Transverse colon (tissue), 4 donors: ENCODE results near the gene EFCAB10.

ENCODE experiments used
- EP300 ChIP-seq: sonication (generic); formaldehyde crosslinking; IDR thresholded peaks from one replicate; pipeline ENCODE4 v1.6.1; 2017; ENCODE audit warnings: antibody characterized with exemption, low read depth
- POLR2A ChIP-seq: fragments of 450-650 bp; IDR thresholded peaks from one replicate; pipeline ENCODE4 v1.6.1; 2016; ENCODE audit warnings: antibody characterized with exemption, mild to moderate bottlenecking, moderate library complexity
- POLR2AphosphoS5 ChIP-seq, 3 donors: sonication (generic); formaldehyde crosslinking; IDR thresholded peaks; one replicate each; pipeline ENCODE4 v1.6.1; 2016; ENCODE audit warnings: antibody characterized with exemption in 3 of 3
- TF ChIP-seq, protein P1 (sequence below), 5 experiments: fragments of 200-600 bp in 3 of 5; fragments of 450-650 bp in 2 of 5; sonication (generic) in 3 of 5; IDR thresholded peaks; 1 replicate in 2 of 5; 2 replicates in 3 of 5; pipeline ENCODE4 v1.5.1; 2016 to 2017; ENCODE audit warnings: antibody characterized with exemption in 5 of 5, inconsistent platforms in 3 of 5, mild to moderate bottlenecking in 2 of 5, moderate library complexity in 1 of 5

DNA sequence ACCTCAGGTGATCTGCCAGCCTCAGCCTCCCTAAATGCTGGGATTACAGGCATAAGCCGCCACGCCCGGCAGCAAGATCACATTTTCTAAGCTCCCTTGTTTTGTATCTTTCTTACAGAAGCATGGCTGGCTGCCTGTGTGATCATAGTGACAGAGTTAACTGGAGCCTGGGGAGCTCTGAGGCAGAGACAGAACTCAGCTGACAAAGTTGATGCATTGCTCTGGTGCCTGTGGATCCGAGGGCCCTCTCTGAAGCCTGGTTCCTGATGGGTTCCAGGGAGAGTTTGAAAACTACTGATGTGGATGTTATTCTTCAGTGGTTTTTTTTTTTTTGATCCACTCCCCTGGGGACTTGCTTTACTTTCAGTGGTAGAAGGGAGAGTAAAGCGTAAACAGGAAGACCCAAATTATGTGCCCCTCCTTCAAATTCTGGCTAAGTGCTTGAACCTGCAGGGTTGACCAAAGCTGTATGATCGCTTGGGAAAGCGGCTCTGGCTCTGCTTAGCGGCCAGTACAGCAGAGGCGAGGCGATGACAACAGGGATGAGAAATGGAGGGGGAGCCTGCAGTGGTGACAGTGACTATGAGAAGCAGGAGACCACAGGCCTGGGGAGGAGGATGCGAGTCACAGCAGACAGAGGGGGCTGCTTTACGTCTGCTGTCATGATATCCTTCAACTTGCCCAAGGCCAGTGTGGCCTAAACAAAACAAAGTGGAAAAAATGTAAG is 6.8 kb upstream of the EFCAB10 start:
- TF ChIP-seq, protein P1, sequence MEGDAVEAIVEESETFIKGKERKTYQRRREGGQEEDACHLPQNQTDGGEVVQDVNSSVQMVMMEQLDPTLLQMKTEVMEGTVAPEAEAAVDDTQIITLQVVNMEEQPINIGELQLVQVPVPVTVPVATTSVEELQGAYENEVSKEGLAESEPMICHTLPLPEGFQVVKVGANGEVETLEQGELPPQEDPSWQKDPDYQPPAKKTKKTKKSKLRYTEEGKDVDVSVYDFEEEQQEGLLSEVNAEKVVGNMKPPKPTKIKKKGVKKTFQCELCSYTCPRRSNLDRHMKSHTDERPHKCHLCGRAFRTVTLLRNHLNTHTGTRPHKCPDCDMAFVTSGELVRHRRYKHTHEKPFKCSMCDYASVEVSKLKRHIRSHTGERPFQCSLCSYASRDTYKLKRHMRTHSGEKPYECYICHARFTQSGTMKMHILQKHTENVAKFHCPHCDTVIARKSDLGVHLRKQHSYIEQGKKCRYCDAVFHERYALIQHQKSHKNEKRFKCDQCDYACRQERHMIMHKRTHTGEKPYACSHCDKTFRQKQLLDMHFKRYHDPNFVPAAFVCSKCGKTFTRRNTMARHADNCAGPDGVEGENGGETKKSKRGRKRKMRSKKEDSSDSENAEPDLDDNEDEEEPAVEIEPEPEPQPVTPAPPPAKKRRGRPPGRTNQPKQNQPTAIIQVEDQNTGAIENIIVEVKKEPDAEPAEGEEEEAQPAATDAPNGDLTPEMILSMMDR (IDR thresholded peaks at IDR 0.05): no peak
- TF ChIP-seq POLR2A: no peak
- TF ChIP-seq POLR2AphosphoS5 (IDR thresholded peaks at IDR 0.05): no peak
- no peak for TF ChIP-seq EP300
